ENCODE data around the gene CAMTA1. TPM values are rescaled to one million over a fixed set of nuclear protein-coding genes. Genes with fewer than 3 reads are reported as not detected.

CAMTA1 gene
- total RNA-seq, 1 experiment from 2014 or later: 50.3 TPM

GRCh38 chr1:6802454-6802853, 17.2 kb downstream of the CAMTA1 start:
- H3K27me3 Mint-ChIP-seq (ENCODE audit: unreplicated experiment): no peaks in the 10 kb centered on the region
- H3K4me3 Mint-ChIP-seq (ENCODE audit: low read depth, unreplicated experiment): no peak overlapping the region
- CTCF ChIA-PET: interaction anchor here (0.6 to 0.7 kb wide), 2 partner anchors 23 to 581 kb away, joined by 3 to 4 read pairs; no protein-coding TSS in a partner anchor
- intact Hi-C loops (cut with micrococcal nuclease; ENCODE audit: unreplicated experiment): no loop called here
- DNase-seq: no peak
- TF ChIP-seq CTCF (IDR thresholded peaks at IDR 0.05; ENCODE audit: unreplicated experiment): no peak
- H3K9me3 Mint-ChIP-seq (ENCODE audit: low read depth, unreplicated experiment): no peaks in the 10 kb centered on the region
- no peak overlapping the region for H3K27ac Mint-ChIP-seq (ENCODE audit: unreplicated experiment)
- H3K4me1 Mint-ChIP-seq (ENCODE audit: low read depth, unreplicated experiment): peaks cover 14% of the 10 kb centered on the region
- no peaks in the 10 kb centered on the region for H3K36me3 Mint-ChIP-seq (ENCODE audit: insufficient read depth, unreplicated experiment)
- BruUV-seq (replicated peaks): no TSS peak

GRCh38 chr1:6802893-6803292, 17.6 kb downstream of the CAMTA1 start:
- Mint-ChIP-seq H3K36me3 (ENCODE audit: insufficient read depth, unreplicated experiment) (no peaks in the 10 kb centered on the region), H3K27me3 (ENCODE audit: unreplicated experiment) (no peaks in the 10 kb centered on the region), H3K27ac (ENCODE audit: unreplicated experiment) (no peak overlapping the region), H3K4me1 (ENCODE audit: low read depth, unreplicated experiment) (peaks cover 14% of the 10 kb centered on the region), H3K9me3 (ENCODE audit: low read depth, unreplicated experiment) (no peaks in the 10 kb centered on the region), H3K4me3 (ENCODE audit: low read depth, unreplicated experiment) (no peak overlapping the region)
- intact Hi-C loops (cut with micrococcal nuclease; ENCODE audit: unreplicated experiment): no loop called here
- DNase-seq: no peak
- CTCF ChIA-PET: interaction anchor here (0.7 kb wide), 1 partner anchor 580 kb away, joined by 4 read pairs; no protein-coding TSS in a partner anchor
- BruUV-seq (replicated peaks): no TSS peak
- TF ChIP-seq CTCF (IDR thresholded peaks at IDR 0.05; ENCODE audit: unreplicated experiment): no peak

- no peak overlapping the region for H3K27ac Mint-ChIP-seq (ENCODE audit: unreplicated experiment)
- no peaks in the 10 kb centered on the region for H3K27me3 Mint-ChIP-seq (ENCODE audit: unreplicated experiment)
- H3K4me3 Mint-ChIP-seq (ENCODE audit: low read depth, unreplicated experiment): no peak overlapping the region
- CTCF ChIA-PET: no interaction called here
- H3K4me1 Mint-ChIP-seq (ENCODE audit: low read depth, unreplicated experiment): peaks cover 14% of the 10 kb centered on the region
- no peak for TF ChIP-seq CTCF (IDR thresholded peaks at IDR 0.05; ENCODE audit: unreplicated experiment)
- no peaks in the 10 kb centered on the region for H3K9me3 Mint-ChIP-seq (ENCODE audit: low read depth, unreplicated experiment)
- BruUV-seq (replicated peaks): no TSS peak
- intact Hi-C loops (cut with micrococcal nuclease; ENCODE audit: unreplicated experiment): no loop called here
- DNase-seq: no peak
- H3K36me3 Mint-ChIP-seq (ENCODE audit: insufficient read depth, unreplicated experiment): no peaks in the 10 kb centered on the region
These were observed 18.1 kb downstream of the CAMTA1 start for GRCh38 chr1:6803357-6803756.

GRCh38 chr1:6805004-6805416, 19.8 kb downstream of the CAMTA1 start:
- H3K9me3 Mint-ChIP-seq (ENCODE audit: low read depth, unreplicated experiment): no peaks in the 10 kb centered on the region
- DNase-seq: no peak
- CTCF ChIA-PET: no interaction called here
- intact Hi-C loops (cut with micrococcal nuclease; ENCODE audit: unreplicated experiment): no loop called here
- no peak for TF ChIP-seq CTCF (IDR thresholded peaks at IDR 0.05; ENCODE audit: unreplicated experiment)
- no peak overlapping the region for H3K27ac Mint-ChIP-seq (ENCODE audit: unreplicated experiment)
- H3K4me1 Mint-ChIP-seq (ENCODE audit: low read depth, unreplicated experiment): peaks cover 14% of the 10 kb centered on the region
- no peaks in the 10 kb centered on the region for H3K27me3 Mint-ChIP-seq (ENCODE audit: unreplicated experiment)
- no peaks in the 10 kb centered on the region for H3K36me3 Mint-ChIP-seq (ENCODE audit: insufficient read depth, unreplicated experiment)
- no TSS peak for BruUV-seq (replicated peaks)
- no peak overlapping the region for H3K4me3 Mint-ChIP-seq (ENCODE audit: low read depth, unreplicated experiment)
